K562 (cell line): ENCODE measurements around the gene PCCB. TPM values are rescaled to one million over a fixed set of nuclear protein-coding genes. Genes with fewer than 3 reads are reported as not detected.

Experiments used
- E2F1 ChIP-seq: sonication (generic); formaldehyde crosslinking; IDR thresholded peaks from 2 replicates; pipeline ENCODE4 v1.8.1; 2023; ENCODE audit warnings: mild to moderate bottlenecking, missing genetic modification reagents, moderate library complexity
- HOXB6 ChIP-seq: fragments of 250-450 bp; sonication (Bioruptor Pico); IDR thresholded peaks from 2 replicates; pipeline ENCODE4 v1.5.1; 2022; ENCODE audit warnings: mild to moderate bottlenecking, borderline replicate concordance
- RBBP5 ChIP-seq: fragments of 200-600 bp; sonication (generic); IDR thresholded peaks from 2 replicates; pipeline ENCODE4 v1.6.1; 2012; ENCODE audit warnings: borderline replicate concordance, mild to moderate bottlenecking, low read length, control low read depth, inconsistent platforms; ENCODE audit not compliant: insufficient read depth, poor library complexity, severe bottlenecking
- RNF2 ChIP-seq: sonication (generic); IDR thresholded peaks from 2 replicates; pipeline ENCODE4 v1.6.1; 2016
- SMAD4 ChIP-seq: fragments of 250-450 bp; sonication (Bioruptor Pico); conservative IDR thresholded peaks from 2 replicates; pipeline ENCODE4 v1.8.0; 2021; ENCODE audit warnings: inconsistent platforms, mild to moderate bottlenecking, moderate library complexity
- SRSF1 ChIP-seq: fragments of 200-400 bp; formaldehyde crosslinking; IDR thresholded peaks from 2 replicates; pipeline ENCODE4 v1.6.1; 2017; ENCODE audit warnings: mild to moderate bottlenecking, low read depth, low read length, moderate library complexity
- SUPT5H ChIP-seq: fragments of 450-650 bp; IDR thresholded peaks from 2 replicates; pipeline ENCODE4 v1.6.1; 2016
- TEAD1 ChIP-seq, 2 experiments: fragments of 450-650 bp in 1 of 2; sonication (generic) in 1 of 2; formaldehyde crosslinking; IDR thresholded peaks; 2 replicates each; pipeline versions ENCODE4 v1.4.0 to v1.8.0; 2020 to 2022; ENCODE audit warnings: mild to moderate bottlenecking in 2 of 2, missing genetic modification reagents in 1 of 2
- polyA plus RNA-seq, 8 experiments: library from polyadenylated mRNA; depleted of rRNA in 4 of 8; stranded (reverse) in 5 of 8; unstranded in 3 of 8; fragments of >200 nt; fragmentation: Nextera tagmentation in 2 of 8; fragmentation: Illumina TruSeq in 1 of 8; extraction: Ambion mirVana in 2 of 8; extraction: Trizol in 1 of 8; gene quantifications; 2 replicates each; pipeline versions ENCODE4 v1.2.1 to v1.2.3, GENCODE V29; 2011 to 2014; ENCODE audit warnings: inconsistent platforms in 1 of 8, missing spikeins in 1 of 8
- total RNA-seq, 7 experiments: library from RNA; depleted of rRNA in 6 of 7; stranded (reverse); fragments of >200 nt in 6 of 7; fragmentation: Illumina TruSeq in 2 of 7; extraction: Trizol in 2 of 7; gene quantifications; 2 replicates each; pipeline versions ENCODE4 v1.2.1 to v1.2.3, GENCODE V29; 2011 to 2021; ENCODE audit warnings: low replicate concordance in 1 of 7
- TF ChIP-seq, protein P1 (sequence below), 2 experiments: fragments of 450-650 bp in 1 of 2; sonication (generic) in 1 of 2; formaldehyde crosslinking in 1 of 2; IDR thresholded peaks in 1 of 2; conservative IDR thresholded peaks in 1 of 2; 2 replicates each; pipeline versions ENCODE4 v1.6.1 to v1.8.1; 2016 to 2023; ENCODE audit warnings: mild to moderate bottlenecking in 2 of 2, moderate library complexity in 2 of 2, inconsistent platforms in 1 of 2, missing genetic modification reagents in 1 of 2
- TF ChIP-seq, protein P2 (sequence below): fragments of 200-600 bp; sonication (generic); IDR thresholded peaks from one replicate; pipeline ENCODE4 v1.6.1; 2012; ENCODE audit warnings: mild to moderate bottlenecking, low read depth, low read length, inconsistent platforms

PCCB gene
- total and polyA plus RNA-seq, 9 of the 15 experiments (the other 6 are each of a cell fraction or from before 2014, with no cell fraction given), result 69.5 to 173 (median 92.8) TPM

- TF ChIP-seq, protein P1, sequence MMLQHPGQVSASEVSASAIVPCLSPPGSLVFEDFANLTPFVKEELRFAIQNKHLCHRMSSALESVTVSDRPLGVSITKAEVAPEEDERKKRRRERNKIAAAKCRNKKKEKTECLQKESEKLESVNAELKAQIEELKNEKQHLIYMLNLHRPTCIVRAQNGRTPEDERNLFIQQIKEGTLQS (IDR thresholded peaks at IDR 0.05), result no peak
- TF ChIP-seq, protein P1 (CRISPR knock-in tag; conservative IDR thresholded peaks at IDR 0.05), result no peak; the same call in 1 of the 2 replicates
- TF ChIP-seq HOXB6 (CRISPR knock-in tag), result no peak
- 0 out of 2 replicates have a peak, but pooled peaks have one; percentile 62 for TF ChIP-seq E2F1 (CRISPR knock-in tag)
- peak; percentile 64; the same call in 1 of the 2 replicates for TF ChIP-seq RNF2
- TF ChIP-seq RBBP5, result peak; percentile 60
- TF ChIP-seq, protein P2, sequence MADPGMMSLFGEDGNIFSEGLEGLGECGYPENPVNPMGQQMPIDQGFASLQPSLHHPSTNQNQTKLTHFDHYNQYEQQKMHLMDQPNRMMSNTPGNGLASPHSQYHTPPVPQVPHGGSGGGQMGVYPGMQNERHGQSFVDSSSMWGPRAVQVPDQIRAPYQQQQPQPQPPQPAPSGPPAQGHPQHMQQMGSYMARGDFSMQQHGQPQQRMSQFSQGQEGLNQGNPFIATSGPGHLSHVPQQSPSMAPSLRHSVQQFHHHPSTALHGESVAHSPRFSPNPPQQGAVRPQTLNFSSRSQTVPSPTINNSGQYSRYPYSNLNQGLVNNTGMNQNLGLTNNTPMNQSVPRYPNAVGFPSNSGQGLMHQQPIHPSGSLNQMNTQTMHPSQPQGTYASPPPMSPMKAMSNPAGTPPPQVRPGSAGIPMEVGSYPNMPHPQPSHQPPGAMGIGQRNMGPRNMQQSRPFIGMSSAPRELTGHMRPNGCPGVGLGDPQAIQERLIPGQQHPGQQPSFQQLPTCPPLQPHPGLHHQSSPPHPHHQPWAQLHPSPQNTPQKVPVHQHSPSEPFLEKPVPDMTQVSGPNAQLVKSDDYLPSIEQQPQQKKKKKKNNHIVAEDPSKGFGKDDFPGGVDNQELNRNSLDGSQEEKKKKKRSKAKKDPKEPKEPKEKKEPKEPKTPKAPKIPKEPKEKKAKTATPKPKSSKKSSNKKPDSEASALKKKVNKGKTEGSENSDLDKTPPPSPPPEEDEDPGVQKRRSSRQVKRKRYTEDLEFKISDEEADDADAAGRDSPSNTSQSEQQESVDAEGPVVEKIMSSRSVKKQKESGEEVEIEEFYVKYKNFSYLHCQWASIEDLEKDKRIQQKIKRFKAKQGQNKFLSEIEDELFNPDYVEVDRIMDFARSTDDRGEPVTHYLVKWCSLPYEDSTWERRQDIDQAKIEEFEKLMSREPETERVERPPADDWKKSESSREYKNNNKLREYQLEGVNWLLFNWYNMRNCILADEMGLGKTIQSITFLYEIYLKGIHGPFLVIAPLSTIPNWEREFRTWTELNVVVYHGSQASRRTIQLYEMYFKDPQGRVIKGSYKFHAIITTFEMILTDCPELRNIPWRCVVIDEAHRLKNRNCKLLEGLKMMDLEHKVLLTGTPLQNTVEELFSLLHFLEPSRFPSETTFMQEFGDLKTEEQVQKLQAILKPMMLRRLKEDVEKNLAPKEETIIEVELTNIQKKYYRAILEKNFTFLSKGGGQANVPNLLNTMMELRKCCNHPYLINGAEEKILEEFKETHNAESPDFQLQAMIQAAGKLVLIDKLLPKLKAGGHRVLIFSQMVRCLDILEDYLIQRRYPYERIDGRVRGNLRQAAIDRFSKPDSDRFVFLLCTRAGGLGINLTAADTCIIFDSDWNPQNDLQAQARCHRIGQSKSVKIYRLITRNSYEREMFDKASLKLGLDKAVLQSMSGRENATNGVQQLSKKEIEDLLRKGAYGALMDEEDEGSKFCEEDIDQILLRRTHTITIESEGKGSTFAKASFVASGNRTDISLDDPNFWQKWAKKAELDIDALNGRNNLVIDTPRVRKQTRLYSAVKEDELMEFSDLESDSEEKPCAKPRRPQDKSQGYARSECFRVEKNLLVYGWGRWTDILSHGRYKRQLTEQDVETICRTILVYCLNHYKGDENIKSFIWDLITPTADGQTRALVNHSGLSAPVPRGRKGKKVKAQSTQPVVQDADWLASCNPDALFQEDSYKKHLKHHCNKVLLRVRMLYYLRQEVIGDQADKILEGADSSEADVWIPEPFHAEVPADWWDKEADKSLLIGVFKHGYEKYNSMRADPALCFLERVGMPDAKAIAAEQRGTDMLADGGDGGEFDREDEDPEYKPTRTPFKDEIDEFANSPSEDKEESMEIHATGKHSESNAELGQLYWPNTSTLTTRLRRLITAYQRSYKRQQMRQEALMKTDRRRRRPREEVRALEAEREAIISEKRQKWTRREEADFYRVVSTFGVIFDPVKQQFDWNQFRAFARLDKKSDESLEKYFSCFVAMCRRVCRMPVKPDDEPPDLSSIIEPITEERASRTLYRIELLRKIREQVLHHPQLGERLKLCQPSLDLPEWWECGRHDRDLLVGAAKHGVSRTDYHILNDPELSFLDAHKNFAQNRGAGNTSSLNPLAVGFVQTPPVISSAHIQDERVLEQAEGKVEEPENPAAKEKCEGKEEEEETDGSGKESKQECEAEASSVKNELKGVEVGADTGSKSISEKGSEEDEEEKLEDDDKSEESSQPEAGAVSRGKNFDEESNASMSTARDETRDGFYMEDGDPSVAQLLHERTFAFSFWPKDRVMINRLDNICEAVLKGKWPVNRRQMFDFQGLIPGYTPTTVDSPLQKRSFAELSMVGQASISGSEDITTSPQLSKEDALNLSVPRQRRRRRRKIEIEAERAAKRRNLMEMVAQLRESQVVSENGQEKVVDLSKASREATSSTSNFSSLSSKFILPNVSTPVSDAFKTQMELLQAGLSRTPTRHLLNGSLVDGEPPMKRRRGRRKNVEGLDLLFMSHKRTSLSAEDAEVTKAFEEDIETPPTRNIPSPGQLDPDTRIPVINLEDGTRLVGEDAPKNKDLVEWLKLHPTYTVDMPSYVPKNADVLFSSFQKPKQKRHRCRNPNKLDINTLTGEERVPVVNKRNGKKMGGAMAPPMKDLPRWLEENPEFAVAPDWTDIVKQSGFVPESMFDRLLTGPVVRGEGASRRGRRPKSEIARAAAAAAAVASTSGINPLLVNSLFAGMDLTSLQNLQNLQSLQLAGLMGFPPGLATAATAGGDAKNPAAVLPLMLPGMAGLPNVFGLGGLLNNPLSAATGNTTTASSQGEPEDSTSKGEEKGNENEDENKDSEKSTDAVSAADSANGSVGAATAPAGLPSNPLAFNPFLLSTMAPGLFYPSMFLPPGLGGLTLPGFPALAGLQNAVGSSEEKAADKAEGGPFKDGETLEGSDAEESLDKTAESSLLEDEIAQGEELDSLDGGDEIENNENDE, result no peak
- no peak for TF ChIP-seq SRSF1
- TF ChIP-seq SUPT5H, result peak; percentile 92
- TF ChIP-seq SMAD4 (CRISPR knock-in tag), result peak; percentile 25; the same call in 1 of the 2 replicates
- TF ChIP-seq TEAD1 (CRISPR knock-in tag; IDR thresholded peaks at IDR 0.05), result peak in 1 of 2 experiments; percentile 50; a peak in 2 of 4 replicates
Measured at GRCh38 chr3:136250059-136250902, at the start of gene PCCB (continued).
